Liver (tissue), 9 donors: ENCODE measurements around the gene PGAP6. TPM values are rescaled to one million over a fixed set of nuclear protein-coding genes. Genes with fewer than 3 reads are reported as not detected.

ENCODE experiments used
- DNase-seq: peaks from one replicate; pipeline ENCODE4 v3.0.0-alpha.2; 2017; ENCODE audit warnings: low spot score
- H3K27ac ChIP-seq, 2 donors: one replicate each; pipeline ENCODE4 v1.7.0; 2013; ENCODE audit warnings: inconsistent platforms in 2 of 2, low read length in 2 of 2, control low read depth in 1 of 2, low read depth in 1 of 2, mild to moderate bottlenecking in 1 of 2
- H3K27me3 ChIP-seq, 4 donors: one replicate each; pipeline versions ENCODE4 v1.6.1 to v1.7.0; 2013; ENCODE audit warnings: low read length in 3 of 4, inconsistent platforms in 1 of 4, mild to moderate bottlenecking in 1 of 4, moderate library complexity in 1 of 4; ENCODE audit not compliant: control insufficient read depth in 4 of 4, insufficient read depth in 4 of 4
- H3K36me3 ChIP-seq, 4 donors: one replicate each; pipeline versions ENCODE4 v1.6.1 to v1.7.0; 2013; ENCODE audit warnings: low read length in 3 of 4, mild to moderate bottlenecking in 3 of 4, low read depth in 1 of 4, moderate library complexity in 1 of 4; ENCODE audit not compliant: control insufficient read depth in 4 of 4, insufficient read depth in 3 of 4
- H3K4me1 ChIP-seq, 4 donors: one replicate each; pipeline versions ENCODE4 v1.6.1 to v1.7.0; 2013; ENCODE audit warnings: low read length in 3 of 4, mild to moderate bottlenecking in 3 of 4, moderate library complexity in 1 of 4; ENCODE audit not compliant: control insufficient read depth in 4 of 4, insufficient read depth in 4 of 4
- H3K4me3 ChIP-seq, 3 donors: one replicate each; pipeline versions ENCODE4 v1.6.1 to v1.7.0; 2013; ENCODE audit warnings: low read length in 3 of 3, control low read depth in 1 of 3, low read depth in 1 of 3, mild to moderate bottlenecking in 1 of 3
- H3K9ac ChIP-seq, 2 donors: one replicate each; pipeline ENCODE4 v1.7.0; 2013; ENCODE audit warnings: low read length in 2 of 2, mild to moderate bottlenecking in 2 of 2, moderate library complexity in 2 of 2, control low read depth in 1 of 2, low read depth in 1 of 2
- H3K9me3 ChIP-seq, 4 donors: one replicate each; pipeline versions ENCODE4 v1.6.1 to v1.7.0; 2013; ENCODE audit warnings: low read length in 3 of 4; ENCODE audit not compliant: control insufficient read depth in 4 of 4
- EGR1 ChIP-seq, 2 donors: IDR thresholded peaks; 2 replicates each; pipeline ENCODE4 v1.6.1; 2016 to 2018; ENCODE audit warnings: antibody characterized with exemption in 2 of 2, low read depth in 2 of 2
- FOXA1 ChIP-seq: IDR thresholded peaks from 2 replicates; pipeline ENCODE4 v1.6.1; 2016; ENCODE audit warnings: antibody characterized with exemption
- FOXA2 ChIP-seq: IDR thresholded peaks from 2 replicates; pipeline ENCODE4 v1.6.1; 2016; ENCODE audit warnings: antibody characterized with exemption
- GABPA ChIP-seq, 2 donors: IDR thresholded peaks in 1 of 2; conservative IDR thresholded peaks in 1 of 2; 2 replicates each; pipeline ENCODE4 v1.6.1; 2016; ENCODE audit warnings: antibody characterized with exemption in 2 of 2, mild to moderate bottlenecking in 1 of 2, moderate library complexity in 1 of 2
- HNF4A ChIP-seq, 2 donors: conservative IDR thresholded peaks; 2 replicates each; pipeline ENCODE4 v1.6.1; 2016; ENCODE audit warnings: antibody characterized with exemption in 2 of 2, mild to moderate bottlenecking in 2 of 2
- HNF4G ChIP-seq: IDR thresholded peaks from 2 replicates; pipeline ENCODE4 v1.6.1; 2016; ENCODE audit warnings: antibody characterized with exemption
- JUND ChIP-seq, 2 donors: IDR thresholded peaks; 2 replicates each; pipeline ENCODE4 v1.6.1; 2016; ENCODE audit warnings: antibody characterized with exemption in 2 of 2
- NR2F2 ChIP-seq: IDR thresholded peaks from 2 replicates; pipeline ENCODE4 v1.6.1; 2016; ENCODE audit warnings: antibody characterized with exemption
- RAD21 ChIP-seq, 2 donors: IDR thresholded peaks; 2 replicates each; pipeline ENCODE4 v1.6.1; 2016; ENCODE audit warnings: antibody characterized with exemption in 2 of 2, mild to moderate bottlenecking in 2 of 2
- RXRA ChIP-seq, 2 donors: IDR thresholded peaks; 2 replicates each; pipeline ENCODE4 v1.6.1; 2017 to 2018; ENCODE audit warnings: antibody characterized with exemption in 2 of 2, mild to moderate bottlenecking in 1 of 2
- SP1 ChIP-seq: IDR thresholded peaks from 2 replicates; pipeline ENCODE4 v1.6.1; 2018; ENCODE audit warnings: antibody characterized with exemption, mild to moderate bottlenecking
- TAF1 ChIP-seq: conservative IDR thresholded peaks from 2 replicates; pipeline ENCODE4 v1.6.1; 2016; ENCODE audit warnings: antibody characterized with exemption, mild to moderate bottlenecking
- YY1 ChIP-seq: IDR thresholded peaks from 2 replicates; pipeline ENCODE4 v1.6.1; 2016; ENCODE audit warnings: antibody characterized with exemption, mild to moderate bottlenecking
- WGBS: extraction: QIAGEN DNeasy Blood & Tissue Kit; methylation state at CpG from one replicate; pipeline ENCODE4 v1.1.7; 2013; 5-methylcytosine and 5-hydroxymethylcytosine counted together
- polyA plus RNA-seq, 2 donors: library from polyadenylated mRNA; stranded (reverse) in 1 of 2; unstranded in 1 of 2; fragments of 200-250 nt in 1 of 2; fragments of >200 nt in 1 of 2; fragmentation: Nextera tagmentation in 1 of 2; extraction: Ambion mirVana in 1 of 2; gene quantifications; one replicate each; pipeline versions ENCODE4 v1.2.1 to v1.2.3, GENCODE V29; 2013 to 2015
- total RNA-seq, 2 donors: library from RNA; depleted of rRNA; stranded (reverse); fragments of >200 nt; gene quantifications; one replicate each; pipeline ENCODE4 v1.2.3, GENCODE V29; 2014
- TF ChIP-seq, protein P1 (sequence below): IDR thresholded peaks from 2 replicates; pipeline ENCODE4 v1.6.1; 2016; ENCODE audit warnings: antibody characterized with exemption, mild to moderate bottlenecking
- TF ChIP-seq, protein P2 (sequence below): IDR thresholded peaks from 2 replicates; pipeline ENCODE4 v1.6.1; 2016; ENCODE audit warnings: antibody characterized with exemption
- TF ChIP-seq, protein P3 (sequence below): fragments of 150-350 bp; IDR thresholded peaks from 2 replicates; pipeline ENCODE4 v1.5.1; 2017; ENCODE audit warnings: improper control_type of control experiment, low read depth, low read length; ENCODE audit not compliant: missing input control
- TF ChIP-seq, protein P4 (sequence below): IDR thresholded peaks from 2 replicates; pipeline ENCODE4 v1.6.1; 2016; ENCODE audit warnings: antibody characterized with exemption
- TF ChIP-seq, protein P5 (sequence below): IDR thresholded peaks from 2 replicates; pipeline ENCODE4 v1.6.1; 2016; ENCODE audit warnings: antibody characterized with exemption
- donor health status: healthy.
- donor health status: healthy.
- donor health status: healthy.
- donor health status: healthy.
- donor health status: healthy.

PGAP6 gene
- total and polyA plus RNA-seq, 4 donors: 18.9 to 50.5 (median 38.0) TPM

DNA sequence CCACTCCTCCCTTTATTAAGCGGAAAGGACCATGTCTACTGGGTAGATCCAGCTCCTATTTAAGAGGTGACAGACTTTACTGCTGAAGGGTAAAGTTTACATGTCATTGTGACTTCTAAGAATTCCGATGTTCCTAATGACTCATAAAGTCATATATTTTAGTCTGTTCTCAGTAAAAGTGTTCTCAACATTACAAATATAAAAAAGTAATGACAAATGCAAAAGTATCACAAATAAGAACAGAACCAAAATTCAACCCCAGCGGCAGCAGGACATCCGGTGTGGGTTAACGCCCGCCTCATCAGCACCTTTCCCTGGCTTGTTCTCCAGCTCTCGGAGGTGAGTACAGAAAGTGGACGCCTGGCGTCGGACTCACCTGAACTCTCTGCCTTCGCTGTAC is 36.0 kb downstream of the PGAP6 start:
- TF ChIP-seq FOXA1 (no peak), TAF1 (no peak), NR2F2 (no peak), HNF4G (no peak), EGR1 (IDR thresholded peaks at IDR 0.05; ENCODE audit: low read depth in 2 of 2) (no peak), FOXA2 (no peak), SP1 (no peak), RAD21 (IDR thresholded peaks at IDR 0.05) (no peak), YY1 (no peak), GABPA (IDR thresholded peaks at IDR 0.05 in 1 of 2, conservative IDR thresholded peaks at IDR 0.05 in 1 of 2) (no peak), JUND (IDR thresholded peaks at IDR 0.05) (no peak), HNF4A (conservative IDR thresholded peaks at IDR 0.05) (no peak), RXRA (IDR thresholded peaks at IDR 0.05) (no peak)
- TF ChIP-seq, protein P1, sequence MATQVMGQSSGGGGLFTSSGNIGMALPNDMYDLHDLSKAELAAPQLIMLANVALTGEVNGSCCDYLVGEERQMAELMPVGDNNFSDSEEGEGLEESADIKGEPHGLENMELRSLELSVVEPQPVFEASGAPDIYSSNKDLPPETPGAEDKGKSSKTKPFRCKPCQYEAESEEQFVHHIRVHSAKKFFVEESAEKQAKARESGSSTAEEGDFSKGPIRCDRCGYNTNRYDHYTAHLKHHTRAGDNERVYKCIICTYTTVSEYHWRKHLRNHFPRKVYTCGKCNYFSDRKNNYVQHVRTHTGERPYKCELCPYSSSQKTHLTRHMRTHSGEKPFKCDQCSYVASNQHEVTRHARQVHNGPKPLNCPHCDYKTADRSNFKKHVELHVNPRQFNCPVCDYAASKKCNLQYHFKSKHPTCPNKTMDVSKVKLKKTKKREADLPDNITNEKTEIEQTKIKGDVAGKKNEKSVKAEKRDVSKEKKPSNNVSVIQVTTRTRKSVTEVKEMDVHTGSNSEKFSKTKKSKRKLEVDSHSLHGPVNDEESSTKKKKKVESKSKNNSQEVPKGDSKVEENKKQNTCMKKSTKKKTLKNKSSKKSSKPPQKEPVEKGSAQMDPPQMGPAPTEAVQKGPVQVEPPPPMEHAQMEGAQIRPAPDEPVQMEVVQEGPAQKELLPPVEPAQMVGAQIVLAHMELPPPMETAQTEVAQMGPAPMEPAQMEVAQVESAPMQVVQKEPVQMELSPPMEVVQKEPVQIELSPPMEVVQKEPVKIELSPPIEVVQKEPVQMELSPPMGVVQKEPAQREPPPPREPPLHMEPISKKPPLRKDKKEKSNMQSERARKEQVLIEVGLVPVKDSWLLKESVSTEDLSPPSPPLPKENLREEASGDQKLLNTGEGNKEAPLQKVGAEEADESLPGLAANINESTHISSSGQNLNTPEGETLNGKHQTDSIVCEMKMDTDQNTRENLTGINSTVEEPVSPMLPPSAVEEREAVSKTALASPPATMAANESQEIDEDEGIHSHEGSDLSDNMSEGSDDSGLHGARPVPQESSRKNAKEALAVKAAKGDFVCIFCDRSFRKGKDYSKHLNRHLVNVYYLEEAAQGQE: no peak
- TF ChIP-seq, protein P2, sequence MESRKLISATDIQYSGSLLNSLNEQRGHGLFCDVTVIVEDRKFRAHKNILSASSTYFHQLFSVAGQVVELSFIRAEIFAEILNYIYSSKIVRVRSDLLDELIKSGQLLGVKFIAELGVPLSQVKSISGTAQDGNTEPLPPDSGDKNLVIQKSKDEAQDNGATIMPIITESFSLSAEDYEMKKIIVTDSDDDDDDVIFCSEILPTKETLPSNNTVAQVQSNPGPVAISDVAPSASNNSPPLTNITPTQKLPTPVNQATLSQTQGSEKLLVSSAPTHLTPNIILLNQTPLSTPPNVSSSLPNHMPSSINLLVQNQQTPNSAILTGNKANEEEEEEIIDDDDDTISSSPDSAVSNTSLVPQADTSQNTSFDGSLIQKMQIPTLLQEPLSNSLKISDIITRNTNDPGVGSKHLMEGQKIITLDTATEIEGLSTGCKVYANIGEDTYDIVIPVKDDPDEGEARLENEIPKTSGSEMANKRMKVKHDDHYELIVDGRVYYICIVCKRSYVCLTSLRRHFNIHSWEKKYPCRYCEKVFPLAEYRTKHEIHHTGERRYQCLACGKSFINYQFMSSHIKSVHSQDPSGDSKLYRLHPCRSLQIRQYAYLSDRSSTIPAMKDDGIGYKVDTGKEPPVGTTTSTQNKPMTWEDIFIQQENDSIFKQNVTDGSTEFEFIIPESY: no peak
- TF ChIP-seq, protein P3, sequence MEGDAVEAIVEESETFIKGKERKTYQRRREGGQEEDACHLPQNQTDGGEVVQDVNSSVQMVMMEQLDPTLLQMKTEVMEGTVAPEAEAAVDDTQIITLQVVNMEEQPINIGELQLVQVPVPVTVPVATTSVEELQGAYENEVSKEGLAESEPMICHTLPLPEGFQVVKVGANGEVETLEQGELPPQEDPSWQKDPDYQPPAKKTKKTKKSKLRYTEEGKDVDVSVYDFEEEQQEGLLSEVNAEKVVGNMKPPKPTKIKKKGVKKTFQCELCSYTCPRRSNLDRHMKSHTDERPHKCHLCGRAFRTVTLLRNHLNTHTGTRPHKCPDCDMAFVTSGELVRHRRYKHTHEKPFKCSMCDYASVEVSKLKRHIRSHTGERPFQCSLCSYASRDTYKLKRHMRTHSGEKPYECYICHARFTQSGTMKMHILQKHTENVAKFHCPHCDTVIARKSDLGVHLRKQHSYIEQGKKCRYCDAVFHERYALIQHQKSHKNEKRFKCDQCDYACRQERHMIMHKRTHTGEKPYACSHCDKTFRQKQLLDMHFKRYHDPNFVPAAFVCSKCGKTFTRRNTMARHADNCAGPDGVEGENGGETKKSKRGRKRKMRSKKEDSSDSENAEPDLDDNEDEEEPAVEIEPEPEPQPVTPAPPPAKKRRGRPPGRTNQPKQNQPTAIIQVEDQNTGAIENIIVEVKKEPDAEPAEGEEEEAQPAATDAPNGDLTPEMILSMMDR: no peak
- TF ChIP-seq, protein P4, sequence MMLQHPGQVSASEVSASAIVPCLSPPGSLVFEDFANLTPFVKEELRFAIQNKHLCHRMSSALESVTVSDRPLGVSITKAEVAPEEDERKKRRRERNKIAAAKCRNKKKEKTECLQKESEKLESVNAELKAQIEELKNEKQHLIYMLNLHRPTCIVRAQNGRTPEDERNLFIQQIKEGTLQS: no peak
- TF ChIP-seq, protein P5, sequence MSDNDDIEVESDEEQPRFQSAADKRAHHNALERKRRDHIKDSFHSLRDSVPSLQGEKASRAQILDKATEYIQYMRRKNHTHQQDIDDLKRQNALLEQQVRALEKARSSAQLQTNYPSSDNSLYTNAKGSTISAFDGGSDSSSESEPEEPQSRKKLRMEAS: no peak
- Histone ChIP-seq H3K27me3 (no peaks in the 10 kb centered on the region), H3K9me3 (no peaks in the 10 kb centered on the region), H3K27ac (no peak overlapping the region), H3K4me3 (no peak overlapping the region), H3K36me3 (peaks cover 0 to 12% (median 5%) of the 10 kb centered on the region in 4 donors), H3K4me1 (no peaks in the 10 kb centered on the region), H3K9ac (no peak overlapping the region)
- WGBS: 92% methylated on average over 11 of the region's 11 CpGs
- no peak for DNase-seq
